ENCODE results near the gene POR.

DNA sequence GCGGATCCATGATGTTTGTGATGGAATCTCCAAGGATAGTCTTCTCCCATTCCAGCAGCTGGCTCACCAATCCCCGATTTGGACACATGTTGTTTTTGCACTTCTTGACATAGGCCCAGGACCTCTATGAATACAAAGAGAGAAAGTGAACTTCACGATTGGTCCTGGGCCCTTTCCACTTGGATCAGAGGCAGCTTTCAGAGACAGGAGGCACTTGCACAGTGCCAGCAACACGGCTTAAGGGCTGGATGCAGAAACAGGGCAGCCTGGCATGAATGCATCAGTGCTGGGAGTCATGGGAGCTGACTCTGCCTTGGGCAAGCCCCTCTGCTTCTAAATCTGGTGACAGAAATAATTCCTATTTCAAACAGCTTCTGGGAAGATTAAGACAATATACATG is 81.5 kb downstream of the POR start:
- TF ChIP-seq CTCF (conservative IDR thresholded peaks at IDR 0.05): no peak
- TF ChIP-seq EZH2 (IDR thresholded peaks at IDR 0.05; ENCODE audit: low read depth): no peak

Data from PC-9 (cell line).